SK-N-MC (cell line): ENCODE data around the gene TRIM41.

Experiments
- EZH2 ChIP-seq: fragments of 200-600 bp; sonication (generic); IDR thresholded peaks from one replicate; pipeline ENCODE4 v1.6.1; 2017; ENCODE audit warnings: antibody characterized with exemption
- POLR2AphosphoS5 ChIP-seq: IDR thresholded peaks from 2 replicates; pipeline ENCODE4 v1.6.1; 2012; ENCODE audit warnings: mild to moderate bottlenecking, low read depth, low read length, borderline replicate concordance

DNA sequence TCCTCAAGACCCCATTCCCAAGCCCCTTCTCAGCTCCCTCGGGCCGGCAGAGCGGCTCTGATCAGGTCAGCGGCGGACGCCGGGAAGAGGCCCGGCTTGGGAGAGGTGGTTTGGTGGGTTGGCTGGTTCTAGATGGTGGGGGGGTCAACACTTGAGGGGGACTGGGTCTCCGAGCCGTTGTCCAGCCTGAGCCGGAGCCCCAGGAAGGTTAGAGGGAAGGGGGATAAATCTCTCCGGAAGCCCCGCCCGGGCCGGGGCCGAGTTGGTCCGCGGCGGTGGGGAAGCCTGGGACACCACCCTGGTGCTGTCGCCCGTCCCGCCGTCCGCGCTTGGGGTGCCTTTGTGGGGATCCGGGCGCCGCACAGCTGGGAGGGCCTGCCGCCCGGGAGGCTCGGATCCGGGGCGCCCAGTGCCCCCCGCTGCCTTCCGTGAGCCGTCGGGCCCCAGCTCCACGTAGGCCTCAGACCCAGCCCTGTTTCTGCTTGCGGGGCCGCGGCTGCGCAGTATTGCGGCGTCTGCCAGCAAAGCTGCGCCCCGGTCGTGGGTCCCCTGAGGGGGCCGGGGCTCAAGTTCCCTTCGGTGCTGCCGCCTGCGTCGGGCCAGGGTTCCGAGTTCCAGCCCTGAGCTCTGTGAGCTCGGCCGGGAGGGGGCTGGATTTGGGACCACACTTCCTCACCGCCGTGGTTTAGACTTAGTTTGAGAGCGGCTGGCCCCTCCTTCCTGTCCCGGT is 38.4 kb downstream of the TRIM41 start:
- TF ChIP-seq POLR2AphosphoS5 (no peak; the same call in 1 of the 2 replicates), EZH2 (no peak)
